Neural progenitor cell (in vitro differentiated cells): ENCODE results near the gene TGFBR3. TPM values are rescaled to one million over a fixed set of nuclear protein-coding genes. Genes with fewer than 3 reads are reported as not detected.

ENCODE experiments used
- DNase-seq: peaks from one replicate; pipeline ENCODE4 v3.0.0-alpha.2; 2016; ENCODE audit warnings: low spot score
- H2AFZ ChIP-seq: fragments of 200-600 bp; sonication (generic); replicated peaks from 2 replicates; pipeline ENCODE4 v1.6.1; 2016; ENCODE audit warnings: antibody characterized with exemption
- H3F3A ChIP-seq: fragments of 200-600 bp; sonication (generic); 2 replicates; pipeline ENCODE4 v1.6.1; 2016; ENCODE audit warnings: antibody characterized with exemption, low read depth
- H3K27ac ChIP-seq: fragments of 200-600 bp; sonication (generic); 2 replicates; pipeline ENCODE4 v1.5.1; 2016; ENCODE audit warnings: mild to moderate bottlenecking
- H3K27me3 ChIP-seq: fragments of 200-600 bp; sonication (generic); 2 replicates; pipeline ENCODE4 v1.6.1; 2016; ENCODE audit warnings: mild to moderate bottlenecking, moderate library complexity
- H3K36me3 ChIP-seq: fragments of 200-600 bp; sonication (generic); 2 replicates; pipeline ENCODE4 v1.5.1; 2016
- H3K4me1 ChIP-seq: fragments of 200-600 bp; sonication (generic); 2 replicates; pipeline ENCODE4 v1.6.1; 2016; ENCODE audit warnings: mixed run types
- H3K4me2 ChIP-seq: fragments of 200-600 bp; sonication (generic); 2 replicates; pipeline ENCODE4 v1.6.1; 2016
- H3K4me3 ChIP-seq: fragments of 200-600 bp; sonication (generic); 2 replicates; pipeline ENCODE4 v1.5.1; 2016
- H3K79me2 ChIP-seq: fragments of 200-600 bp; sonication (generic); 2 replicates; pipeline ENCODE4 v1.6.1; 2016; ENCODE audit warnings: low read depth
- H3K9ac ChIP-seq: fragments of 200-600 bp; sonication (generic); 2 replicates; pipeline ENCODE4 v1.6.1; 2016
- H3K9me3 ChIP-seq: fragments of 200-600 bp; sonication (generic); 2 replicates; pipeline ENCODE4 v1.5.1; 2016; ENCODE audit warnings: low read depth
- H4K20me1 ChIP-seq: fragments of 200-600 bp; sonication (generic); 2 replicates; pipeline ENCODE4 v1.6.1; 2016; ENCODE audit warnings: low read depth
- H3K27ac Mint-ChIP-seq: 3 replicates; pipeline ENCODE4 v1.8.0; 2021; ENCODE audit warnings: mixed read lengths
- H3K27me3 Mint-ChIP-seq: 2 replicates; pipeline ENCODE4 v1.8.0; 2022; ENCODE audit warnings: low read depth, mild to moderate bottlenecking, inconsistent platforms, moderate library complexity, mixed read lengths; ENCODE audit not compliant: insufficient read depth
- H3K36me3 Mint-ChIP-seq: 3 replicates; pipeline ENCODE4 v1.8.0; 2021; ENCODE audit warnings: mixed read lengths
- H3K4me1 Mint-ChIP-seq: 3 replicates; pipeline ENCODE4 v1.8.0; 2021; ENCODE audit warnings: mixed read lengths
- H3K4me3 Mint-ChIP-seq: 3 replicates; pipeline ENCODE4 v1.8.0; 2021; ENCODE audit warnings: mild to moderate bottlenecking, moderate library complexity, mixed read lengths
- H3K9me3 Mint-ChIP-seq: 3 replicates; pipeline ENCODE4 v1.8.0; 2020; ENCODE audit warnings: mixed read lengths
- CTCF ChIP-seq: fragments of 200-600 bp; sonication (generic); IDR thresholded peaks from 2 replicates; pipeline ENCODE4 v1.5.1; 2017; ENCODE audit warnings: antibody characterized with exemption, mild to moderate bottlenecking
- EZH2 ChIP-seq: fragments of 200-600 bp; sonication (generic); IDR thresholded peaks from 2 replicates; pipeline ENCODE4 v1.6.1; 2017; ENCODE audit warnings: antibody characterized with exemption, mild to moderate bottlenecking, moderate library complexity
- EZH2phosphoT487 ChIP-seq: fragments of 200-600 bp; sonication (generic); IDR thresholded peaks from 2 replicates; pipeline ENCODE4 v1.6.1; 2017; ENCODE audit warnings: antibody characterized with exemption
- total RNA-seq: library from RNA; depleted of rRNA; stranded (reverse); fragments of >200 nt; gene quantifications from 2 replicates; pipeline ENCODE4 v1.2.3, GENCODE V29; 2015; ENCODE audit warnings: low replicate concordance

TGFBR3 gene
- total RNA-seq, 1 donor from 2014 or later: 11.8 TPM

DNA sequence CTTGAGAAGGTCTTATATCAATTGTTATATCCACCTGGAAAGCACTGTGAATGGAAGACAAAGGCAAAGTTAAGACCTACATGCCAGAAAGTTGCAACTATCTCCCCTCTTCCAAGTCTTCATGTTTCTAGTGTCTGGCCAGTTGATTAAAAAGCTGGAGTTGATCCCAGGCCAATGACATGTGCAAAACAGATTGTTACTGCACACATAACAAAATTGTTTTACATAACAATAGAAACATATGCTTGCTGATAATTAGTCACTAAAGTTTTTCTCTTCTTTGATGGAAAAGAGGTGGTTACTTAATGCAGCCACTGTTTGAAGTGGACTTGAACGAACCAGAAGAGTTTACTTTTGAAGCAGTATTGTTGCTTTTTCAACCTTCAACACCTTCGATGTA lies 158.2 kb downstream of the TGFBR3 start:
- Histone ChIP-seq H3K4me3 (no peak overlapping the region), H3K4me1 (peaks cover 16% of the 10 kb centered on the region), H3K79me2 (no peaks in the 10 kb centered on the region), H3K27ac (no peak overlapping the region), H4K20me1 (no peaks in the 10 kb centered on the region), H2AFZ (no peak overlapping the region), H3K36me3 (no peaks in the 10 kb centered on the region), H3K9me3 (no peaks in the 10 kb centered on the region), H3K27me3 (no peaks in the 10 kb centered on the region), H3K4me2 (no peak overlapping the region), H3K9ac (no peak overlapping the region), H3F3A (no peaks in the 10 kb centered on the region)
- H3K4me3 Mint-ChIP-seq: no peak overlapping the region
- TF ChIP-seq EZH2phosphoT487: no peak
- no peak for TF ChIP-seq CTCF
- TF ChIP-seq EZH2: no peak
- H3K27me3 Mint-ChIP-seq: peaks cover 3% of the 10 kb centered on the region
- H3K27ac Mint-ChIP-seq: no peak overlapping the region
- no peak for DNase-seq
- peaks cover 11% of the 10 kb centered on the region for H3K36me3 Mint-ChIP-seq
- H3K9me3 Mint-ChIP-seq: no peaks in the 10 kb centered on the region
- H3K4me1 Mint-ChIP-seq: peaks cover 29% of the 10 kb centered on the region

GRCh38 chr1:91725989-91726721 lies 159.8 kb downstream of the TGFBR3 start:
- no peak overlapping the region for H3K27ac ChIP-seq

GRCh38 chr1:91725618-91725988 lies 160.3 kb downstream of the TGFBR3 start:
- Mint-ChIP-seq H3K27me3 (no peaks in the 10 kb centered on the region), H3K9me3 (no peaks in the 10 kb centered on the region), H3K36me3 (peaks cover 14% of the 10 kb centered on the region), H3K4me1 (peaks cover 8% of the 10 kb centered on the region), H3K27ac (no peak overlapping the region), H3K4me3 (no peak overlapping the region)
- Histone ChIP-seq H3K79me2 (no peaks in the 10 kb centered on the region), H4K20me1 (no peaks in the 10 kb centered on the region), H3K4me1 (no peaks in the 10 kb centered on the region), H3K4me2 (no peak overlapping the region), H3K9me3 (no peaks in the 10 kb centered on the region), H3K36me3 (no peaks in the 10 kb centered on the region), H2AFZ (no peak overlapping the region), H3K27me3 (no peaks in the 10 kb centered on the region), H3K4me3 (no peak overlapping the region), H3K9ac (no peak overlapping the region), H3K27ac (no peak overlapping the region), H3F3A (no peaks in the 10 kb centered on the region)
- TF ChIP-seq EZH2: no peak
- no peak for TF ChIP-seq CTCF
- TF ChIP-seq EZH2phosphoT487: no peak
- no peak for DNase-seq

More at GRCh38 chr1:91725989-91726721, 159.8 kb downstream of the TGFBR3 start:
- Histone ChIP-seq H3K9ac (no peak overlapping the region), H3K4me3 (no peak overlapping the region), H3F3A (no peaks in the 10 kb centered on the region), H2AFZ (no peak overlapping the region), H3K4me2 (no peak overlapping the region), H4K20me1 (no peaks in the 10 kb centered on the region), H3K4me1 (peaks cover 1% of the 10 kb centered on the region), H3K27me3 (no peaks in the 10 kb centered on the region), H3K36me3 (no peaks in the 10 kb centered on the region), H3K9me3 (no peaks in the 10 kb centered on the region), H3K79me2 (no peaks in the 10 kb centered on the region)
- Mint-ChIP-seq H3K36me3 (peaks cover 11% of the 10 kb centered on the region), H3K9me3 (no peaks in the 10 kb centered on the region), H3K27ac (no peak overlapping the region), H3K27me3 (peaks cover under 1% of the 10 kb centered on the region), H3K4me1 (peaks cover 13% of the 10 kb centered on the region), H3K4me3 (no peak overlapping the region)
- no peak for TF ChIP-seq CTCF
- TF ChIP-seq EZH2phosphoT487: no peak
- TF ChIP-seq EZH2: no peak
- no peak for DNase-seq
